SKM-1 treated with dmso at 0.1 percent for 144 hours (cell line): Measurements from ENCODE around the gene SORCS2.

ENCODE experiments used
- DNase-seq: peaks from one replicate; lab custom pipeline; 2025; ENCODE audit not compliant: unreplicated experiment; lab: John Stamatoyannopoulos, UW

Gene SORCS2

DNA sequence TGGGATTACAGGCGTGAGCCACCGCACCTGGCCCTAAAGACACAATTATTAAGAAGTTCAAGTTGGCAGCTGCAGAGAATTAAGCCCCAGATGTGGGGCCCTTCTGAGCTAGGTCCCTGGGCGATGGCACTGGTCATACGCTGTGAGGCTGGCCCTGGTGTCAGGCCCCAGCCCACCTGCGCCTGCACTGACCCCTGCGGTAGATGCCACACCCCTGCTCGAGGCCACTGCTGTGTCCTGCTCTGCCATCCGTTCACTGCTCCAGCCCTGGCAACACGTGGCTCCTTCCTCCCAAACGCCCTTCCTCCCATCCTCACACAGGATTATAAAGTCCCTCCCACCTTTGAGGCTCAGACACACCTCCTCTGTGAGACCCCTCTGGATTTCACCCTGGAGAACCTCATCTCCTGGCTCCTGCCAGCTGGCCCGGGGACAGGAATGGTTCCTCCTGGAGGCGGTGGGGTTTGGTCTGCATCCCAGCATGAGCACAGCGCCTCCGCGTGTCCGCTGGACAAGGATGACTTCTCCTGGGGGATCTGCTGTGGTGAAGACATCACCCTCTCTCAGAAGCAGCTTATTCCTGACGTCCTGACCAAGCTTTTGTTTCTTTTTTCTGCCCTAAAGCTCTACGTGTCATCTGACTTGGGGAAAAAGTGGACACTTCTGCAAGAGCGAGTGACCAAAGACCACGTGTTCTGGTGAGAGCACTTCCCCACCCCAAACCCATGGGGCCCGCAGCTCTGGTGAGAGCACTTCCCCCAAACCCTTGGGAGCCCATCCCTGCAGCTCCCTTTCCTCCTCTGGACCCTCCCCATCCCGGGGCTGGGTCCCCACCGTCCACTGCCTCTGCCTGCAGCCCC, 461.4 kb downstream of the SORCS2 start:
- DNase-seq = no peak

DNA sequence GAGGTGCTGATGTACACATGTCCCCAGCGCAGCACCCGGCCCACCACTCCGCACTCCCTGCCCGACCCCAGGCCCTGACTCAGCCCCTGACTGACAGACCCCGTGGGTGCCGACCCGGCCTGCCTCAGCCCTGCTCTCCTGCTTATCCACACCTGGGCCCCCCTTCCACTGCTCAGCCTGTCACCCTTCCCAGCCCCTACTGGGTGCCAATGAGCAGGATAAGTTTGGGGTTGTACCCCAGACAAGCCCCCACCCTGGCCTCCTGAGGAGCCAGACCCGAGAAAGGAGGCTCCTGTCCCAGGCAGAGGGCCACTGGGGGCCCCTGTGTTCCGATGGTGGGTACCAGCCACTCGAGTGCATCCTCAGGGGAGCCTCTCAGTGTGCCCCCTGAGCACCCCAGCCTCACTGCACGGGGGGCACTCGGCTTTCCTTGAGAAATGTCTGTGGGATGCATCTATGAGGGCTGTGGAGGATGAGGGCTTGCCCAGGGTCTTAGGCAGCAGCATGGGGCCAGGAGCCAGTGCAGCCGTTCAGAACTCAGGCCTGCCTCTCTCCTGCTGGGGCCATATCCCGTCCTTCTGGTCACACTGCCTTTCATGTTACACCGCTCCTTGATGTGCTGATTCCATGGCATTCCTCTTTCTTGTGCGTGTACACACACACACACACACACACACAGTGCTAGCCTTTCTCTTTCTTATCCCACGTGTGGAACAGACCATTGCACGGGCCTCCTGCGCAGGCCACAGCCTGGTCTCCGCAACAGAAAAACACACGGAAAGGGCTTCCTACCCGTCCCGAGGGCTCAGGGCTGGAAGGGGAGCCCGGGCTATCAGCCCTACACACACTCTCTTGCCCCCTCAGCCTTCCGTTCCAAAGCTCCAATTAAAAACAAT, 462.5 kb downstream of the SORCS2 start:
- no peak for DNase-seq

GRCh38 chr4:7655511-7656243, 463.3 kb downstream of the SORCS2 start:
- DNase-seq = no peak

DNA sequence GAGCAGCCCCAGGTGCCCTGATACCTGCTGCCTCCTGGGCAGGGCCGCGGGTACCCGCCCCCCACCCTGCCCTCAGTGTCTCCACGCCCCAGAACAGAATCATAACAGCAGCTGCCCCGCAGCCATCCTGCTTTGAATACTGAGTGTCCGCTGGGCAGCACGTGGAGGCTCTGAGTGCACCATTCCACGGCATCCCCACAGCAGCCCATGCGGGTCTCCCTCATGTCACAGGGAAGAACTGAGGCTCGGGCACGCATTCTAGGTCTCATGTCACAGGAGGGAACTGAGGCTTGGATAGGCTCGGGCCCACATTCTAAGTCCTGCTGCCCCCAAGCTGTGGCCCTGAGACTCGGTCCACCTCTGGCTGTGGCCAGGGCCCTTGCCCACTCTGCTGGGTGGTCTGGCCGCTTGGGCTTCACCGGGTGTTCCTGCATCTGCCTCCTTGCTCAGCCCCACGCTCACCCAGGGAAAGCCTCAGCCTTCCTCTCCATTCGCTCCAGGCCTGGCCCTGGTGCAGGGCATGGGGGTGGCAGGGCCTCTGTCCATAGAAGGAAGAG, 464.0 kb downstream of the SORCS2 start:
- no peak for DNase-seq

- DNase-seq = no peak
Measured at GRCh38 chr4:7657545-7658297, 465.4 kb downstream of the SORCS2 start.

- no peak for DNase-seq
Measured at GRCh38 chr4:7658341-7659204, 466.2 kb downstream of the SORCS2 start.

- DNase-seq = no peak
Measured at GRCh38 chr4:7659429-7660175, 467.3 kb downstream of the SORCS2 start.

GRCh38 chr4:7660176-7661039, 468.1 kb downstream of the SORCS2 start:
- DNase-seq = no peak

- no peak for DNase-seq
Measured at GRCh38 chr4:7661066-7661748, 468.9 kb downstream of the SORCS2 start.

DNA sequence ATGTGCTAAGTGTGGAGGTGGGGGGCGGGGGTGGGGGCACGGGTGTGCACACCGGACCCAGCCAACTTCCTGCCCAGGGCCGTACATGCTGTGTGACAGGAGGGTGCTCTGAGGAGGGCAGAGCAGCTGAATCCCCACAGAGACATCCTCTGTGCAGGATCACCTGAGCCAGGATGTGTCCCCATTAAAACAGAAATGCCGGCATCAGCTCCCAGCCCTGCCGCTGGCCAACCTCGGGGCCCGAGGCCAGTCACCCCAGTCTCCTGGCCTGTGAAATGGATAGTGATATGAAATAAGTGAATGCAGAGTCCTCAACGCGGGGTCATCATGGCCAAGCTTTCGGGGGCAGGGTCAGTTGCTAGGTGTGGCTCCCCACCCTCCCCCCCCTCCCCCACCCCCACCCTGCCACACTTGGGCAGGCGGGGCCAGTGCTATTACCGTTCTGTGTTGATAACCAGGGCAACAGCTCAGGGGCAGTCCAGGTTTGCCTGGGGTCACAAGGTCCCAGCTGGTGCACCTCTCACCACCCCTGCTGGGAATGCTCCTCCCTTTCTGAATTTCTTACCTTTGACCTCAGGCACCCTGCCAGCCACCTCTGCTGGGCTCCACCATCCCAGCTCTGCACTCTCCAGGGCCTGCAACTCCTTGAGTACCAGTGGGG, 469.6 kb downstream of the SORCS2 start:
- no peak for DNase-seq

GRCh38 chr4:7662507-7662846, 470.1 kb downstream of the SORCS2 start:
- DNase-seq = no peak

- DNase-seq = no peak
Measured at GRCh38 chr4:7663075-7663541, 470.8 kb downstream of the SORCS2 start.

DNA sequence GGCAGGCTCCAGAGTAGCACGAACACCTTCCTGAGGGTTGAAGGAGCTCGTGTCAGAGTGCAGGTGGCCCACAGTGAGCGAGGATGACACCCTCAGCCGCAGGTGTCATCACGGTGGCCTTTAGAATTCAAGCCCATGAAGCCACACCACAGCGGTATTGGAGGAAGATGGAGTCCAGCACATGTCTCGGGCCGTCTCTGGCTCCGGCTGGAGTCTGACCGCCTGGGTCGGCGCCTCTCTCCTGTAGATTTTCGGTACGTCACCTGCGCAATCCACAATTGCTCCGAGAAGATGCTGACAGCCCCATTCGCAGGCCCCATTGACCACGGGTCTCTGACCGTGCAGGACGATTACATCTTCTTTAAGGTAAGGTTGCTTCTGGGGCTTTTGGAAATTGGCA, 471.8 kb downstream of the SORCS2 start:
- no peak for DNase-seq

- DNase-seq = no peak
Measured at GRCh38 chr4:7665321-7665720, 473.0 kb downstream of the SORCS2 start.

DNA sequence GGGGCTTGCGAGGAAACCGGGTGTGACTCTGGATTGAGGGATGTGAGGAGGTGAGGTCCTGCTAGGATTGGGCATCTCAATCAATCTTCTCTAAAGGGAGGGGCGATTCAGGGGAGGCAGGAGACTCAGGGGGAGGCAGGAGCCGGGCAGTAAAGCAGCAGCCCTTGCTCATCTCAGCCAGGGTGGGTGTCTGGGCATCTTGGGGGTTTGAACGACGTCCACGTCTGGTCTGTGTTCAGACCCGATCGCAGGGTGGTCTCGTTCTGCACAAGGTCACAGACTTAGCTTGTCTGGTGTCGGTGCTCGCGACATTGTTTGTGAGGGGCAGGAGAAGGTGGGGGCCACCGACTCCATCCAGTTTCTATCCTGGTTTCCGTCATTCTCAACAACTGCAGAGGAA, 473.7 kb downstream of the SORCS2 start:
- no peak for DNase-seq

DNA sequence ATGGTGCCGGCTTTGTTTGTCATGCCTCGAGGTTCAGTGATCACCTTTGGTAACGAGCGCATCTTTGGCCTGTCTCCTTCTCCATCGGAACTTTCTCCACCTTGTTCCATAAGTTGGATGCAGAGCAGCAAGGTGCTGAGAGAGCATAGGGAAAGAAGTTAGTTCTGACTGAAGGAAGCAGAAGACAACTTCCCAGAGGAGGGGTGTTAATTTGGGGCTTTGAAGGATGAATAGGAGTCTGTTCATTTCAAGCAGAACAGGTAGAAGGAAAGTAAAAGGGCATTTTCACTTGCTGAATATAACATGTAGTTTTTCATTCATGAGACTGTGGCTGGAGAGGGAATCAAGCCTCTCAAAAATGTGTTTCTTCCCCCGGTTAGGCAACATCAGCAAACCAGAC, 474.4 kb downstream of the SORCS2 start:
- DNase-seq = no peak

- no peak for DNase-seq
Measured at GRCh38 chr4:7668271-7668670, 475.9 kb downstream of the SORCS2 start.
